AG09319 (cell line): ENCODE results near the gene ONECUT3.

Experiments
- DNase-seq: peaks from one replicate; pipeline ENCODE4 v3.0.0-alpha.2; 2010; ENCODE audit warnings: low read depth; ENCODE audit errors: extremely low read depth
- TF ChIP-seq, protein P1 (sequence below): IDR thresholded peaks from 2 replicates; pipeline ENCODE4 v1.5.1; 2011; ENCODE audit warnings: low read depth, mild to moderate bottlenecking, inconsistent platforms, low read length, moderate library complexity

Gene ONECUT3

DNA sequence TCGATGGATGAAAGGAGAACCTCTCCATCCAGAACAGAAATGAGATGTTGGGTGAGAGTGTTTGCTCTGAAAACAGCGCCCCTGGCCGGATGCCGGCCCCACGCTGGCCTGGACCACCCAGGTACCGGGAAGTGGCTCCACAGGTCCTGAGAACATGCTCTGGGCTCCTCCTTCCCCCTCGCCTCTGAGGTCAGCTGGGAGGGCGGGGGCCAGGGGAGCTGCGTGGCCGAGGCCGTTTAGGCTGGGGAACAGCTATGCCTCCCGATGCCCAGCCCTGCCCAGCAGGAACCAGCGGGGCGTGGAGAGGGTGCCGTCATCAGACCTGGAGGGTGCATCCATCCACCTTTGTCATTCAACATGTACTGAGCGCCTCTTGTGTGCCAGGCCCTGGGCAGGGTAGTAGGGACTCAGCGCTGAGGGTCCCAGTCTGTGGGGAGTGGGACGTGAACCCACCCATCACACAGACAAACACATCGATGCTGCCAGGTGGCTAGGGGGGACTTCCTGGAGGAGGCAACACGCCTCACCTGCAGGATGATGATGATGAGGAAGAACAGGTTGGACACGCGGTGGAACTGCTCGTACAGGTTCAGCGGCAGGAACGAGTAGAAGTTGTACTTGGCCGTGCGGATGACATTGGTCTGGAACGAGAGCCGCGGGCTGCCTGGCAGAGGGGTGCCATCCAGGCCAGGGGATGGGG, 54.5 kb downstream of the ONECUT3 start:
- TF ChIP-seq, protein P1, sequence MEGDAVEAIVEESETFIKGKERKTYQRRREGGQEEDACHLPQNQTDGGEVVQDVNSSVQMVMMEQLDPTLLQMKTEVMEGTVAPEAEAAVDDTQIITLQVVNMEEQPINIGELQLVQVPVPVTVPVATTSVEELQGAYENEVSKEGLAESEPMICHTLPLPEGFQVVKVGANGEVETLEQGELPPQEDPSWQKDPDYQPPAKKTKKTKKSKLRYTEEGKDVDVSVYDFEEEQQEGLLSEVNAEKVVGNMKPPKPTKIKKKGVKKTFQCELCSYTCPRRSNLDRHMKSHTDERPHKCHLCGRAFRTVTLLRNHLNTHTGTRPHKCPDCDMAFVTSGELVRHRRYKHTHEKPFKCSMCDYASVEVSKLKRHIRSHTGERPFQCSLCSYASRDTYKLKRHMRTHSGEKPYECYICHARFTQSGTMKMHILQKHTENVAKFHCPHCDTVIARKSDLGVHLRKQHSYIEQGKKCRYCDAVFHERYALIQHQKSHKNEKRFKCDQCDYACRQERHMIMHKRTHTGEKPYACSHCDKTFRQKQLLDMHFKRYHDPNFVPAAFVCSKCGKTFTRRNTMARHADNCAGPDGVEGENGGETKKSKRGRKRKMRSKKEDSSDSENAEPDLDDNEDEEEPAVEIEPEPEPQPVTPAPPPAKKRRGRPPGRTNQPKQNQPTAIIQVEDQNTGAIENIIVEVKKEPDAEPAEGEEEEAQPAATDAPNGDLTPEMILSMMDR = no peak
- DNase-seq = no peak

DNA sequence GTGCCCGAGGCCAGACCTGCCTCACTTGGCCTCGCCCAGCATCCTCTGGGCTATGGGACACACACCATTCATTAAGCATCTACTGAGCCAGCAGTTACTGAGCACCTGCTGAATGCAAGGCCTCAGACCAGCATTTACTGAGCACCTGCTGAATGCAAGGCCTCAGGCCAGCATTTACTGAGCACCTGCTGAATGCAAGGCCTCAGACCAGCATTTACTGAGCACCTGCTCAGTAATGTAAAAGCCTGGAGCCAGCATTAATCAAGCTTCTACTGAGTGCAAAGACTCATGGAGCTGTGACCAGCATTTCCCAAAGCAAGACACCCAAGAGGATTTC, 55.1 kb downstream of the ONECUT3 start:
- DNase-seq = no peak
- TF ChIP-seq, protein P1 = no peak

DNA sequence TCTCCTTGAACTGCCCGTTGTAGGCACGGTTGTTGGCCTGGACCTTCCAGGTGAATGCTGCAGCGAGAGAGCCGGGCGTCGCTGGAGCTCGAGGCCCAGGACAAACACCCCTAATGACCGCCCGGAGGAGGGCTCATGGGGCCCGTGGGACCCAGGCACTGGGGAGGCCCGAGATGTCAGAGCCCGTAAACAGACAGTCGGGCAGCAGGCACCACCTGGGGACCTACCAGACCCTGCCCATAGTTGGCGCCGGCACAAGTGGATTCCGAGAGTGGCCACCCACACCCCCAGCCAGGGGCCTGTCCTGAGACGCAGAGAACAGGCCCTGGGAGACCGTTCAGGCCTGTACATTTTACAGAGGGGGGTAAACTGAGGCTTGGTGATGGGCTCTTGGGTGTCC, 56.4 kb downstream of the ONECUT3 start:
- DNase-seq = no peak
- TF ChIP-seq, protein P1 = no peak

DNA sequence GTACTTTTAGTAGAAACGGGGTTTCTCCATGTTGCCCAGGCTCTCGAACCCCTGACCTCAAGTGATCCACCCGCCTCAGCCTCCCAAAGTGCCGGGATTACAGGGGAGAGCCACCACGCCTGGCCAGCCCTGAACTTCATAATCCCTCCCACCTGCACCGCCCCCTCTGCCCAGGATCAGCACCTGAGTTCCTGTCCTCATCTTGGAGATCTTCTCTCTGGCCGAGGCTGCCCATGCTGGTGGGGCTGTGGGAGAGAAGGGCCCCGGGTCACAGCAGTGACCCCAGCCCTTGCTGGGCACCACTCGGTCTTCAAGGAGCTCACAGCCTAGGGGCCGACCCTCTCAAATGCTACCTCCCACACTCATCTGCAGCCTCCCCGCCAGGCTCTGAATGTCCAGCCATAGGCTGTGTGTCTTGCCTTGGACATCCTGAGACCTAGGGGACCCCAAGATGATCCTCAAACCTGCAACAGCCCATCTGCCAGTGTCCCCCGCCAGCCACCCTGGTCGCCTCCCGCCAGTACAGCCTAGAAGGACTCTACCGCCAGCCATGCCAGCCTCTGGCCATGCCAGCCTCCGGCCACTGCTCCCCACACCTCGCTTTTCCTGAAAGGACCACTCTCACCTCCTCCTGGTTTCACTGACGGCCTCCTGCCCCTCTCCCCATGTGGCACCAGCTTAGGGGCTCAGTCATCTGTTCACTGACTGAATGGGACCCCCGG, 57.3 kb downstream of the ONECUT3 start:
- no peak for DNase-seq
- TF ChIP-seq, protein P1 = no peak

DNA sequence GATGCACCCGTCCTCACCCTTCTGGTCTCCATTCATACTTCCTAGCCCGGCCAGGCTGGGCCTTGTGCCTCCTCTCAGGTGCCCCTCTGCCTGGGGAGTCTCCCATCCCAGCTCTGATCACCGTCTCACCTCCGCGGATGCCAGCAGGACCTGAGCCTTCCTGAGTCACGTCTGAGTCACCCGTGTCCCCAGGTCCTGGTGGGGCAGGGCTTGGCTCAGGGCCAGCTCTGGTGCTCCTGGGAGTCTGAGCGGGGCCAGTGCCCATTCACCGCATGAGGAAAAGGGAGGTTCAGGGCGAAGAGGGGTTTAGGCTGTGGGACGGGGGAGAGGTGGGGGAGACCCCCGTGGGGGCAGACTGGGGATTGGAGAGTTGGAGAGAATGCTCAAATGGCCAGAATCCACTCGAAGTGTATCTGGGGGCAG, 58.2 kb downstream of the ONECUT3 start:
- TF ChIP-seq, protein P1 = no peak
- no peak for DNase-seq

DNA sequence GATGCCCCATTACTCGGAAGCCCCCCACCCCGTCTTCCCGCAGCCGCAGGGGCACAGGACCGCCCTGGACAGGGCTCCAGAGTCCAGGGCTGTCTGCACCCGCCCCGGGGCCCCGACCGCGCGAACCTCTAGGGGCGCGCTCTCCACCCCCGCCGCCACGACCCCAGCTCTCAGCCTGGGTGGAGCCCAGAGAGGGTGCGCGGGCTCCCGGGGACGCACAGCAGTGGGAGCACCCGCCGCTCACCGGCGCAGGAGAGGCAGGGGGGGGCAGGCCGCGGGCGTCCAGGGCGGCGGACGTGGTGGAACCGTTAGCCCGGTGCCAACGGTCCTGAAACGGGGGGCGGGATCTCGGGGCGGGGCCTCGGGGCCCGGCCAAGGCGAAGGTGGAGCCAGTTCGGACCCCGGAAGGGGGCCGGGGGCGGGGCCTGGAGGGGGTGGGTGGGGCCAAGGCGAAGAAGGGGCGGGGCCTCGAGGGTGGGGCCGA, 58.7 kb downstream of the ONECUT3 start, which contains the start of gene ATP8B3:
Gene ATP8B3 (minus strand): TSS at position 335 of the 484 bp plus-strand sequence. CDS start 540 bp downstream, outside the sequence.
- TF ChIP-seq, protein P1 = peak; percentile 5; the same call in 1 of the 2 replicates
- DNase-seq = no peak

DNA sequence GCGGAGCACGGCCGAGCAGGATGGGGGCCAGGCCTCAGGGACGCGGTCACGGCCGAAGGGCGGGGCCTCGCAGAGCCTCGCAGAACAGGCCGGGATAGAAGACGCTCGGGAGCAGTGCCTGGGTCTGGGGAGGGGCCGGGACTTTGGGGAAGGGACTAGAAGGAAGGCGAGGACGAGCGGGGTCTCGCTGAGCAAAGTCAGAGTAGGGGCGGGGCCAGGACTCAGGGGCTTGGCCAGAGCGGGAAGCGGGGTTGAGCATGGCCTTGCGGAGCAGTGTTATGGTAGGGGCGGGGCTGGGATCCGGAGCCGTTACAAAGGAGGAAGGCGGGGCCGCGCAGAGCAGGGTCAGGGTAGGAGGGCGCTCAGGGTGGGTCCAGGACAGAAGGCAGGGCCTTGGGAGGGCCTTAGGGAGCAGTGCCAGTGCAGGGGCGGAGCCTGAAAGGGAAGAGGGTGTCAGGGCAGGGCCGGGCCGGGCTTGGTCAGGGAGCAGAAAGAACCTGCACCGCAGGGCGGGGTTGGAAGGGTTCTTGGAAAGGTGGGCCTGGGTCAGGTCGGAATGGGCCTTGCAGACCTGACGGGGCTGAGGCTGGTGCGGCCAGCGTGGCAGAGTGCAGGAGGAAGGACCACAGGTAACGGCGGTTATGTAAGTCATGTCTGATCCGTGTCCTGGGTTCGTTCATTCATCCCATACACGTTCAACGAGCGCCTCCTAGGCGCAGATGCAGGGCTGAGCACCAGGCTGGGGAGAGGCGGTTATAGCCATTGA, 59.3 kb downstream of the ONECUT3 start:
- TF ChIP-seq, protein P1 = peak; percentile 55
- DNase-seq = peak; percentile 88
